ENCODE measurements around the gene PHOX2A.
"Not testable (repeated sequence)": the region's sequence is repeated elsewhere in the genome, so short reads cannot be mapped to it uniquely, and the experiment has no call there.

PHOX2A gene

DNA sequence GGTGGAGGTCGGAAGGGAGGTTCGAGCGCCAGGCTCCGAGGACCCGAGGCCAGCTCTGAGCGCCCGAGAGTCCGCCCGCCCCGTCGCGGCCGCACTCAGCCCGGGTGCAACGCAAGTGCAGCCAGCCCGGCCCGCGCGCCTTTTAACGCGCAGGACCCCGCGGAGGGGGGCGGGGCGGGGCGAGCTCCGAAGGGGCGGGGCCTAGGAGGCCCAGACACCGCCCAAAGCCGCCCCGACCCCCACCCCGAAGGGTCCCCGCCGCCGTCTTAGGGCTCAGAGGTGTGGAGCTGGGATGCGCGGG is at the start of gene PHOX2A:
Gene PHOX2A, minus strand, starts transcription at position 117 of the 301 bp plus-strand sequence. CDS start 172 bp downstream, outside the sequence.
- no peak for DNase-seq

DNA sequence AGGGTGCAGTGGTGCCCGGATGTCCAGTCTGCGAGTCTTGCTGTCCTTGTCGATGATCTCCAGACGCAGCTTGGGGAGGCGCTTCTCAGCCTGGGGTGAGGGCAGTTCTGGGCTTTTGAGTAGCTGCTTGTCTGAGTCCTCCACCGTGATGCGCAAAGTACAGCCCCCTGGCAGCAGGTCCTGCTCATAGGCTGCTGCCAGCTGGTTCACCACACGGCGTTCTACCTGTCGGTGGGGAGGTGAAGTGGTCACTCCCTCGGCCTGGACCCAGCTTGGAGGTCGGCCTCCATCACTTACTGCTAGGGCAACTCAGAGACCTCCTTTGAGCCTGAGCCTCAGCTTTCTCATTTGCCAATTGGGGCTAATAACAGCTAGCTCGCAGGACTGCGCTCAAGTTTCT is 49.4 kb upstream of the PHOX2A start:
- no peak for DNase-seq

DNA sequence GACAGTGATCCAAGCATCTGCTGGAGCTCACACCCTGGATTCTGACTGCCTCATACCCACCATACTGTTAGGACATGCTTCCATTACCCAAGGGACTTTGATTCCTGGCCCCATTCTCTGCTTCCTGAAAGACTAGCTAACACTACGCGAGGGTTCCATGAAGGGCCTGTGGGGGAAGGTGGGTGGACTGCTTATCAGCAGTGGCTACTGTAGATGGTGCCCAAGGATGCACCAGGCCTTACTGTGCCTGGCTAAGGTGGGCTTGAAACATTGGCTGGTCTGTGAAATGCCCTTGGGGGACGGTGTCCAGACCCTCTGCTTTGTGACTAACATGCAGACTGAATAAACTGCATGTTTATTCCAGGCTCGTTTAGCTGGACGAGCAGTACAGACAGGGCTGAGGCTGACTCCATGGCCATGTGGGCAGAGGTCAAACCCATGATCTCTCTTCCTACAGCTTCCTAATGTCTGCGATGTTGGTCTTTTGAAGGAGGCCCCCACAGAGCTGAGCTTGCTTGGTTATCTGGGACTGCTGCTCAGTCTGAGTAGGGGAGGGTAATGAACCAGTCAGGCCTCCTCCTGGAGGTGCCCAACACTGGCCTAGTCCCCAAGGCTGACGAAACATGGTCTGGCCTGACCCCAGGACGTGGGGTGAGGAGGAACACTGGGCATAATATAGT is 48.3 kb upstream of the PHOX2A start:
- DNase-seq, result no peak

DNA sequence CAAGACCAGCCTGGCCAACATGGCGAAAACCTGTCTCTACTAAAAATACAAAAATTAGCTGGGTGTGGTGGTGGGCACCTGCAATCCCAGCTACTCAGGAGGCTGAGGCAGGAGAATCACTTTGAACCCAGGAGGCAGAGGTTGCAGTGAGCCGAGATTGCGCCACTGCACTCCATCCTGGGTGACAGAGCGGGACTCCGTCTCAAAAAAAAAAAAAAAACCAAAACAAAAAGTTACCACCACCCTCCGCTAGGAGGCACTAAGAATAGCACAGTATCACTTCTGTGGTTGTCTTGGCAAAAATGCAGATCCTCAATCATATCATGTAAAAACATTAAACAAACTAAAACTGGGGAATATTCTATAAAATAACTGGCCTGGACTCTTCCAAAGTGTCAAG is 46.8 kb upstream of the PHOX2A start:
- not testable (repeated sequence) for DNase-seq

DNA sequence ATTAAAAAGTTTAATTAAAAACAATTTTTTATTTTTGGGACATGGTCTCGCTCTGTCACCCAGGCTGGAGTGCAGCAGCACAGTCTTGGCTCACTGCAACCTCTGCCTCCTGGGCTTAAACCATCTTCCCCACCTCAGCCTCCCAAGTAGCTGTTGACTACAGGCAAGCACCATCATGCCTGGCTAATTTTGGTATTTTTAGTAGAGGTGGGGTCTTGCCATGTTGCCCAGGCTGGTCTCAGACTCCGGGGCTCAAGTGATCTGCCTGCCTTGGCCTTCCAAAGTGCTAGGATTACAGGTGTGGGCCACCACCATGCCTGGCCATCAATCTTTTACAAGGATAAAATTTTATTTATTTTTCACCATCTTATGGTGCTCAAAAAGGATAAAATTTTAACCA is 43.3 kb upstream of the PHOX2A start:
- DNase-seq, result no peak

DNA sequence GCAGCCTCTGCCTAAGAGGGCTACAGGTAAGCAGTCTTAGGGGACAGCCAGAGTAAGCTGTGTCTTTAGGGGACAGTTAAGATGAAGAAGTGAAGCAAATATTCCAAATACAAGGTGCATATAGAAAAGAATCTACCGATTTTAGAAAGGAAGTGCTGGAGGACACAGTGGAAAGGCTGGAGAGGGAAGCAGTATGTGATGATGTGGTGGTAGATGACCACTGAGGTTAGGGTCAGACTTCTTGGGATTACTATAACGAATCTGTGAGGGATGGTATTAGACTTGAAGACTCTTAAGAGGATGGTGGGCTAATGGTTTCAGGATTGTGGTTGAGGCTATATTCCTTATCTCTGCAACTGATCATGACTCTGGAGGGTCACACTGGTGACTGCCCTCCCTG is 40.0 kb upstream of the PHOX2A start:
- DNase-seq, result no peak

DNA sequence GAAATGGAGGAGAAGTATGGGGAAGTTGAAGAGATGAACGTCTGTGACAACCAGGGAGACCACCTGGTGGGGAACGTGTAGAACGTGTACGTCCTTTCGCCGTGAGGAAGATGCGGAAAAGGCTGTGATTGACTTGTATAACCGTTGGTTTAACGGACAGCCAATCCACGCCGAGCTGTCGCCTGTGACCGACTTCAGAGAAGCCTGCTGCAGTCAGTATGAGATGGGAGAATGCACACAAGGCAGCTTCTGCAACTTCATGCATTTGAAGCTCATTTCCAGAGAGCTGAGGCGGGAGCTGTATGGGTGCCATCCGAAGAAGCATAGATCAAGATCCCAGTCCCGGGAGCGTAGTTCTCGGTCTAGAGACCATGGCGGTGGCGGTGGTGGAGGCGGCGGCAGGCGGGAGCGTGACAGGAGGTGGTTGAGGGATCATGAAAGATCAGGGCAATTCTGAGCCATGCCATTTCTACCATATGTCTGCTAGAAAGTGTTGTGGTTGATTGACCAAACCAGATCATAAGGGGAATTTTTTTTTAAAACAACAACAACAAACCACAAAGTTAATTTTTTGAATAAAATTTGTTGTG is 36.8 kb upstream of the PHOX2A start:
- no peak for DNase-seq

DNA sequence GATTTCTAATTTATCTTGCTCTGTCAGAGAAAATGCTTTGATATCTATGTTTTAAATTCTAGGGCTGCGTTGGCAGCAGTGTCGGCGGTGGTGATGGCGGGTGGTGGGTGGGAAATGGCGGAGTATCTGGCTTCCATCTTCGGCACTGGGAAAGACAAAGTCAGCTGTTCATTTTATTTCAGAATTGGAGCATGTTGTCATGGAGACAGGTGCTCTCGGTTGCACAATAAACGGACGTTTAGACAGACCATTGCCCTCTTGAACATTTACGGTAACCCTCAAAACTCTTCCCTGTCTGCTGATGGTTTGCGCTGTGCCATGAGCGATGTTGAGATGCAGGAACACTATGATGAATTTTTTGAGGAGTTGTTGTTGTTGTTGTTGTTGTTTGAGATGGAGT is 36.1 kb upstream of the PHOX2A start:
- DNase-seq, result no peak

DNA sequence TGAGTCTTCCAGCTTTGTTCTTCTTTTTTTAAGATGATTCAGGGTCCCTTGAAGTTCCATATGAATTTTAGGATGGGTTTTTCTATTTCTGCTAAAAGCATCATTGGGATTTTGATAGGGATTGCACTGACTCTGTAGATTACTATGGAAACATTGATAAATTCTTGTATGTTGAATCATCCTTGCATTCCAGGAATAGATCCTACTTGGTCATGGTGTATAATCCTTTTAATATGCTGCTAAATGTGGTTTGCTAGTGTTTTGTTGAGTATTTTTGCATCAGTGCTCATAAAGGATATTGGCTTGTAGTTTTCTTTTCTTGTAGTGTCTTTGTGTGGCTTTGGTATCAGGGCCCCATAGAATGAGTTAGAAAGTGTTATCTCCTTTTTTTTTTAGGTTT is 34.9 kb upstream of the PHOX2A start:
- no peak for DNase-seq

DNA sequence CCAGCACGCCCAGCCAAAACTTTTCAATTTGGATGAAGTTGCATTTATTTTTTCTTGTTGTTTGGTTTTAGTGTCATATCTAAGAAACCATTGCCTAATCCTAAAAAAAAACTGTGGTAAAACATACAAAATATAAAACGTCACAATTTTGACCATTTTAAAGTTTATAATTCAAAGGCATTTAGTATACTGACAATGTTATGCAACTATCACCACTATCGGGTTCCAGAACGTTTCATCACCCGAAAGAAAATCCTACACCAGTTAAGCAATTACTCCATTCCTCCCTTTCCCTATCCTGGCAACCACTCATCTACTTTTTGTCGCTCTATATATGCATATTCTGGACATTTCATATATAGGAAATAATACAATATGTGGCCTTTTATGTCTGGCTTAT is 30.5 kb upstream of the PHOX2A start:
- no peak for DNase-seq

DNA sequence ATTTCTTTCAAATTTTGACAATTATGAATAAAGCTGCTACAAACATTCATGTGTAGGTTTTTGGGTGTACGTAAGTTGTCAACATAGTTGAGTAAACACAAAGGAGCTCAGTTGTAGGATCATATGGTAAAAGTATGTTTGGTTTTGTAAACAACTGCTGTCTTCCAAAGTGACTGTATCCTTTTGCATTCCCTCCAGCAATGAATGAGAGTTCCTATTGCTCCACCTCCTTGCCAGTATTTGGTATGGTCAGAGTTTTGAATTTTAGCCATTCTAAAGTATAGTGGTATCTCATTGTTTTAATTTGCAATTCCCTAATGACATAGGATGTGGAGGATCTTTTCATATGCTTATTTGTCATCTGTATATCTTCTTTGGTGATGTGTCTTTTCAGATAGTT is 28.0 kb upstream of the PHOX2A start:
- no peak for DNase-seq

DNA sequence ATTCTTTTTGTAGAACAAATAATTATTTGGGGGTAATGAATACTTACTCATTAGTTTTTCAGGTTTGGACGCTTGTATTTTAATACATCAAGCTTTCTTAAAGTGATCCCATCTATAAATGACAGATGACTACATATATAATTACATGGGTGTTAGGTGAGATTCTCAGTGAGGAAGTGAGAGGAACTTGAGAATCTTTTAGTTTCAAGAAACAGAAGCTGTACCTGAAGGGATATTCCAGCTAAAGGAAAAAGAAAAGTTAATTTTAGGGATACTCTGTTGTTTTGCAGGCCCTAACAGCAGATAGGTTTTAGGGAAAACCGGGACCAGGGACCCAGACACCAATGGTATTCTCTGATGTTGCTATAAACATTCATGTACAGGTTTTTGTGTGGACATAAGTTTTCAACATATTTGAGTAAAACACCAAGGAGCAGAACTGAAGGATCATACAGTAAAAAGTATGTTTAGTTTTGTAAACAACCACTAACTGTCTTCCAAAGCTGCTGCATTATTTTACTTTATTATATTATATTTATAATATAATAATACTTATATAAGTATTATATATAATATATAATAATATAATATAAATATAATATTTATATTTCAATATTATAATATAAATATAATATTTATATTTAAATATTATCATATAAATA is 24.1 kb upstream of the PHOX2A start:
- no peak for DNase-seq

DNA sequence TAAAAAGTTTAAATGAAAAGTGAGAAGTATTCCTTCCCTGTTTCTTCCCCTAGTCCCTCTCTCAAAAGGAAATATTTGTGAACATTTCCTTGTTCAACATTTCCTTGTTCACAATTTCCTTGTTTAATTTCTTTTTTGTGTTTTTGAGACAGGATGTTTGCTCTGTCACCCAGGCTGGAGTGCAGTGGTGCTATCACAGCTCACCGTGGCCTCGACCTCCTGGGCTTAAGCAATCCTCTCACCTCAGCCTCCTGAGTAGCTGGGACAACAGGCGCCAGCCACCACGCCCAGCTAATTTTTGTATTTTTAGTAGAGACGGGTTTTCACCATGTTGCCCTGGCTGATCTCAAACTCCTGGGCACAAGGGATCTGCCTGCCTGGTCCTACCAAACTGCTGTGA is 23.0 kb upstream of the PHOX2A start:
- DNase-seq, result not testable (repeated sequence)

DNA sequence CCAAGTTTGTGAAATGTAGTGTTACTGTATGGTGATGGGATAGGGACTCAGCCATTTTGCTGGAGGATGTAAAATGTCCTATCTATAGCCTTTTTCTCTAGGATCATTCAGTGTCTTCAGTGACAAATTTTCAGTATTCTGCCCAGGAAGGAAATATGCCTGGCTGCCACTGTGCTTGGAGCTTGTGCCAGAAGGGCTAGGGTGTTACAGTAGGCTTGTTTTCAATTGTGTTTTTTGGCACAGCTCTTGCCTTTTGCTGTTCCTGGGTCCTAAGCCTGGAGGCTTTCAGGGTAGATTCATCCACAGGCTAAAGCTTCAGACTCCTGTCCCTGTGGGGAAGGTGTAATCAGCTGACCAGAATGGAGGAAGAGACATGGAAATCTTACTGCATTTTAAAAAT is 22.0 kb upstream of the PHOX2A start:
- no peak for DNase-seq

DNA sequence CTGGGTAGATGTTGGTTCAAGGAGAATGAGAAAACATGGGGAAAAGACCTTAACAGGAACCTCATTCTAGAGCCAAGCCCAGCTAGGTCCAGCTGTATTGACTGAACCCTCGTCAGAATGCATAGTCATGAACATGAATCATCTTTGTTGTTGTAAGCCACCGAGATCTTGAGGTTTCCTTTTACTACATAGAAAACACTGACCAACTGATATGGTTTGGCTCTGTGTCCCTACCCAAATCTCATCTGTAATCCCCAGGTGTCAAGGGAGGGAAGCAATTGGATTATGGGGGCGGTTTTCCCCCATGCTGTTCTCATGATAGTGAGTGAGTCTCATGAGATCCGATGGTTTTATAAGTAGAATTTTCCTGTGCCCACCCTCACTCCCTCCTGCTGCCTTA is 19.4 kb upstream of the PHOX2A start:
- DNase-seq, result no peak

DNA sequence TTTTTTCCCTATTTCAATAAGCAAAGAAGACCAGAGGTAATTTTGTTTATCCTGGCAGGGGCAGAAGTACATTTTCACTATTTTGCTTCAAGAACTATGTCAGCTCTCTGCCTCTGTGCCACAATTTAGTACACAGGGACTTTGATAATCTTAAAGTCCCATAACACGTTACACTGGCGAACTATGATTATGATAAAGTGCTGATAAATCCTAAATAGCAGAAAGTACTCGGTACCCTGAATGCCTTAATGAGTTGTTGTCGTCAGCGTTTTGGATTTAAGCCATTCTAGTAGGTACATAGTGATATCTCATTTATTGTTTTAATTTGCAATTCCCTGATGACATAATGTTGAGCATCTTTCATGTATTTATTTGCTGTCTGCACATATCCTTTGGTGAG is 16.6 kb upstream of the PHOX2A start:
- DNase-seq, result no peak

DNA sequence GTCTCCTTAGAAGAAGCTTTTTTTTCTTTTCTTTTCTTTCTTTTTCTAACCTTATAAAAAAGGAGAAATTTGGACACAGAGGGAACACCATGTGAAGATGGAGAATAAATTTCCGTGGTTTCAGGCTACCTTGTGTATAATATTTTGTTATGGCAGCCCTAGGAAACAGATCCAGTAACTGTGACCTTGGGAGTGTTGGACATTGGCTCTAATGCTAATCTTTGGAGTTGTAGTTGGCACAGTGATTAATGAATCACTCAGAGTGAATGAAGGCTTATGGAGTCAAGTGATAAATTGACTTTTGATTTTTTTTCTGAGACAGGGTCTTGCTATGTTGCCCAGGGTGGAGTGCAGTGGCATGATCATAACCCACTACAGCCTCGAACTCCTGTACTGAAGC is 15.5 kb upstream of the PHOX2A start:
- DNase-seq, result no peak

DNA sequence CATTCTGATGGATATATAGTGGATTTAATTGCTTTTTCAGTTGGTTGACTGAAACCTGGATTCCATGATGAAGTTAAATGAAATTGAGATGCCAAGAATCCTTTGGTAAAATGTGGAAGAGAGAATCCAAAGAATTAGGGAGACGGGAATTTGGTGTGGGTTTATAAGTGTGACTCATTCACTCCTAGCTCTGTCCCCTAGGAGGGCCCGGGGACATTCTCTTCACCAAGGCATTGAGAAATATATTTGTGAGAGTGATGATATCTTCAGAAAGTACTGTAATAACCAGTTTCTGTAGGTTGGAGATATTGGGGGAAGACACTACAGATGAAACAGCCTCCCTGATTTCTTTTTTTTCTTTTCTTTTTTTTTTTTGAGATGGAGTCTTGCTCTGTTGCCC is 13.6 kb upstream of the PHOX2A start:
- DNase-seq, result no peak

DNA sequence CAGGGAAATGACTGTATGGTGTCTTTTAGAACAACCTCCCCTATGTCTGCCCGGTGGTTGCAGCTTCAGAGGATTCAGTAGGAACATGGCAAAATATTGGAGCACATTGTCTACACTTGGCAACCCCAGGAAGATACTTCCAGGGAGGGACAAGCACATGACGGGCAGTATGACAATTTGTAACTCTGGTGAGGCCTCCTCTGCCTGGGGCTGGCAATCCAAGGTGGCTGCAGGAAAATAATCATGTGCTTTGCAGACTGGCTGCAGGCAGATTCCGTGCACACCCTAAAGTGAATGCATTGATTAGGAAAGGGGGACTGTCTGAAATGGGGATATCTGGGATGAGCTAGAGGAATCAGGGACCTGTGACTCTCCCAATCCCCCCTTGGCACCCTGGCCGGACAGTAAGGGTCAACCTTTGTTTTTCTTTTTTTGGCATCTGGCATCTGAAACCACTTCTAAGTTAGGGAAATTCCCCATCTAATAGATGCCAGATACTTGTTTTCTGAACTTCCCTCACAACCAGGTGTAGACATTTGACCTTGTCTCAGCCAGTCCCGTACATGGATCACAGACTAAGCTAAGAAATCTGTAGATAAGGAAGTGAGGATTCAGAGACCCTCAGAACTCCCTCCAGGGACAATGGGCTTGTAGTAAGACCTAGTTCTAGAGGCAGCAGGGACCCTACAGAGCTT is 10.5 kb upstream of the PHOX2A start:
- DNase-seq, result no peak

DNA sequence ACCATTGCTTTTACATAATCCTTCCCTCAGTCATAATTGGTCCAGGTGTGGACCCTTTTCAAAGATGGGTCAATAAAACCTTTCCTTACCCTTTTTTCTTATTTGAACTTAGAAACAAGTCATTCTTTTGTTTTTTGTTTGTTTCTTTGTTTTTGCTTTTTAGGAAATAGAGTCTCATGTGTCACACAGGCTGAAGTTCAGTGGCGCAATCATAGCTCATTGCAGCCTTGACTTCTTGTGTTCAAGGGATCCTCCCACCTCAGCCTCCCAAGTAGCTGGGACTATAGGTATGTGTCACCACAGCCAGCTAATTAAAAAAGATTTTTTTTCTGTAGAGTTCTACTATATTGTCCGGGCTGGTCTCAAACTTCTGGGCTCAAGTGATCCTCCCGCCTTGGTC is 9.4 kb upstream of the PHOX2A start:
- DNase-seq, result no peak

DNA sequence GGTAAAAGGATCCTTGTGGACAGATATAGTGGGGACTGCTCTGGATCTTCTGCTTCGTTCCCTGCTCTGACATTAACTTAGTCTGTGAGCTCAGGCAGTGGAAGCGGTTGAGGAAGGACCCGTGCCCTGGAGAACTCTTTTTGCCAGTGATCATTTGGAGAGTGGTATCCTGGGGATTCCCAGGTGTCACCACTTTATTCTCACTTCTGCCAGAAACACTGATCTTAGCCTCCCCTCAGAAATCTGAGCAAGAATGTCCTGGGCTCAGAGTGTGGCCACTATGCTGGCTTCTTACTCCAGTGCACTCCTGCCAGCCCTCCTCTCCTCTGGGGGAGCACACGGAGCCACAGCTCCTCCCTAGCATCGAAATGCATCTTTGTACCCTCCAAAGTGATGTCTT is 7.6 kb upstream of the PHOX2A start:
- no peak for DNase-seq

DNA sequence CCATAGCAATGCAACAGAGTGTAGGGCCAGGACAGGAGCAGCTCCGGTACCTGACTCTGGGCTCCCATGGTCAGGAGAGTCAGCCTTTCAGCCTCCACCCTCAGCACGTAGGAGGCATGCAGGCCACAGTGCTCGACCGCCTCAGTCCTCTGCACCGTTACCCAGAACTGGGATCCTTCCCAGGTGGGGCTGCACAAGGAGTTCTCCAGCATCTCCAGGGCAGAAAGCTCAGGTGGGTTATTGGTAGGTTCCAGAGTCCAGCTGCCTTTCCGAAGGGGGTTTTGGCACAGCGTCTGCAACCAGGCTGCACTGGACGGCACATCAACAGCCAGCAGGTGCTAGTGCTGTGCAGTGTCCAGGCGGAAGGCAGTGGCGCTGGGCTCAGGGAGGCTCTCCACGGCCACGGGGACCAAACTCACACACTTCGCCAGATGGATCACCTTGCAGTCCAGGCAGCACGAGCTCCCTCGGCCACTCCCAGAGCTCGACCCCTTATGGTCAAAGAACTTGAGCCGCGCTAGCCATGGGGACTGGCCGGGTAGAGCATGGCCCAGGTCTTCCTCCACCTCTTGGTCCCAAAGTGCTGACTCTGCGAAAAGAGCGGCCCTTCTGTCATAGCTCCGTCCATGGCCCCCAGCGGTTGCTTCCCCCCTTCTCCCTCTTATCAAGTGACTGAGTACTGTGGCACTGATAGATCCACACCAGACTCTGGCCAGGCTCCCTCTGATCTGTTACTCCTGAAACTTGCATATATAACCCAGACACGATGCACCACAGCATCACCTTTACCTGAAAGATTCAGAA is 6.9 kb upstream of the PHOX2A start:
- no peak for DNase-seq

DNA sequence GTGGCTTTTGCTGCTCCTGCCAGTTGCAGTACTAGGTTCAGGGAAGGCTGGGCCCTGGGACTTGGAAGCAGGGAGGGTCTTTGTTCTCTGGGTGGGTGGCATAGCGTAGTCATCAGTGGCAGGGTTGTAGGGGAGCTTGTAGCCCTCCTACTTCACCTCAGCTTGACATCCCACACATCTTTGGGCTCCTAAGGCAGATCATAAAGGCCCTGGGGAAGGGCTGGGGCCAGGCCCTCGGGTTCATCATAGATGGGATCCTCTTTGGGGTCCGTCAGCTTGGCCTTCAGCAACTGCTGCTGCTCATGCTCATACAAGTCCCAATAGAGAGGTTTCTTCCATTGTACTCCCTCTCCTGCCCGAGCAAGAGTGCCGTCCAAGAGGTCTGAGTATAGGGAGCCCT is 6.0 kb upstream of the PHOX2A start:
- no peak for DNase-seq
